A549 (cell line): Measurements from ENCODE around the gene ADAR. TPM values are rescaled to one million over a fixed set of nuclear protein-coding genes. Genes with fewer than 3 reads are reported as not detected.

Source experiments
- ATAC-seq, 2 experiments: fragments of 200-7000 bp in 1 of 2; fragments of >200 bp in 1 of 2; cut with Nextera tagmentation in 1 of 2; cut with Tn5 transposase in 1 of 2; 3 replicates each; pipeline versions ENCODE4 v1.8.0 to v1.9.1; 2018 to 2020; ENCODE audit warnings: mild to moderate bottlenecking in 1 of 2, moderate library complexity in 1 of 2
- CTCF ChIA-PET: fragments of 300-600 bp; sonication (Branson Sonifier 250); formaldehyde crosslinking; extraction: SDS; loops from one replicate; lab custom pipeline; 2021; ENCODE audit warnings: antibody characterized with exemption, inconsistent platforms; lab: Yijun Ruan, JAX
- POLR2A ChIA-PET: fragments of 350-600 bp; formaldehyde crosslinking; extraction: SDS; loops from one replicate; lab custom pipeline; 2021; ENCODE audit warnings: antibody characterized with exemption, inconsistent platforms; lab: Yijun Ruan, JAX
- DNase-seq, 2 experiments: peaks; one replicate each; pipeline versions ENCODE4 v3.0.0 to v3.0.0-alpha.2; 2011 to 2016; ENCODE audit warnings: low read depth in 1 of 2, low spot score in 1 of 2
- FAIRE-seq: peaks from 2 replicates; lab custom pipeline; 2011; peaks lifted over from hg19 to GRCh38; lab: Jason Lieb, UNC
- H3K27ac ChIP-seq, 2 experiments: fragments of >200 bp; sonication (Bioruptor Twin); formaldehyde crosslinking; 3 replicates each; pipeline ENCODE4 v1.5.1; 2016 to 2017
- H3K4me1 ChIP-seq: fragments of >200 bp; sonication (Bioruptor Twin); formaldehyde crosslinking; 3 replicates; pipeline ENCODE4 v1.6.1; 2016
- H3K4me2 ChIP-seq: fragments of >200 bp; sonication (Bioruptor Twin); formaldehyde crosslinking; 3 replicates; pipeline ENCODE4 v1.6.1; 2016
- H3K4me3 ChIP-seq: fragments of >200 bp; sonication (Bioruptor Twin); formaldehyde crosslinking; 3 replicates; pipeline ENCODE4 v1.5.1; 2016
- H3K9me3 ChIP-seq: fragments of >200 bp; sonication (Bioruptor Twin); formaldehyde crosslinking; 3 replicates; pipeline ENCODE4 v1.6.1; 2016
- BCL3 ChIP-seq: fragments of >200 bp; sonication (Bioruptor Twin); formaldehyde crosslinking; IDR thresholded peaks from 3 replicates; pipeline ENCODE4 v1.6.1; 2016
- CBX2 ChIP-seq: fragments of 200-600 bp; sonication (generic); IDR thresholded peaks from 2 replicates; pipeline ENCODE4 v1.6.1; 2016; ENCODE audit warnings: low read depth, mild to moderate bottlenecking, borderline replicate concordance
- CHD4 ChIP-seq: fragments of 200-600 bp; sonication (generic); IDR thresholded peaks from 2 replicates; pipeline ENCODE4 v1.6.1; 2016; ENCODE audit warnings: antibody characterized with exemption, mild to moderate bottlenecking, borderline replicate concordance
- EHMT2 ChIP-seq: fragments of 200-600 bp; sonication (generic); IDR thresholded peaks from 2 replicates; pipeline ENCODE4 v1.6.1; 2016; ENCODE audit warnings: antibody characterized with exemption, low read depth, mild to moderate bottlenecking, moderate library complexity
- FOSL2 ChIP-seq, 2 experiments: fragments of 450-650 bp in 1 of 2; fragments of >200 bp in 1 of 2; sonication (Bioruptor Twin) in 1 of 2; formaldehyde crosslinking; IDR thresholded peaks; 2 replicates each; pipeline versions ENCODE4 v1.5.0 to v1.6.1; 2016 to 2020; ENCODE audit warnings: mild to moderate bottlenecking in 1 of 2, moderate library complexity in 1 of 2
- HOXB5 ChIP-seq: fragments of 250-450 bp; sonication (Bioruptor Pico); IDR thresholded peaks from 2 replicates; pipeline ENCODE4 v1.5.0; 2020; ENCODE audit warnings: mild to moderate bottlenecking, moderate library complexity
- KDM5A ChIP-seq: fragments of 200-600 bp; sonication (generic); IDR thresholded peaks from 2 replicates; pipeline ENCODE4 v1.6.1; 2016; ENCODE audit warnings: antibody characterized with exemption, mild to moderate bottlenecking
- MAFK ChIP-seq: fragments of 450-650 bp; IDR thresholded peaks from 2 replicates; pipeline ENCODE4 v1.6.1; 2014; ENCODE audit not compliant: partially characterized antibody
- PHF8 ChIP-seq: fragments of 200-600 bp; sonication (generic); IDR thresholded peaks from 2 replicates; pipeline ENCODE4 v1.6.1; 2016; ENCODE audit warnings: low read depth, mild to moderate bottlenecking, antibody characterized with exemption, moderate library complexity, borderline replicate concordance
- POLR2AphosphoS2 ChIP-seq: conservative IDR thresholded peaks from 2 replicates; pipeline ENCODE4 v1.6.1; 2012; ENCODE audit warnings: low read length, improper control_type of control experiment, inconsistent platforms
- RCOR1 ChIP-seq: fragments of 150-350 bp; IDR thresholded peaks from 2 replicates; pipeline ENCODE4 v1.6.1; 2014; ENCODE audit warnings: antibody characterized with exemption, low read length, low read depth
- ZNF302 ChIP-seq: fragments of 250-450 bp; sonication (Bioruptor Pico); IDR thresholded peaks from 2 replicates; pipeline ENCODE4 v1.9.0; 2021; ENCODE audit warnings: inconsistent platforms, mild to moderate bottlenecking, moderate library complexity
- ZSCAN20 ChIP-seq: fragments of 250-450 bp; sonication (Bioruptor Pico); IDR thresholded peaks from 2 replicates; pipeline ENCODE4 v1.8.0; 2022; ENCODE audit warnings: mild to moderate bottlenecking, moderate library complexity
- WGBS: methylation state at CpG from one replicate; pipeline ENCODE4 v1.1.6; 2017; ENCODE audit errors: missing lambda C conversion rate; 5-methylcytosine and 5-hydroxymethylcytosine counted together
- polyA plus RNA-seq, 4 experiments: library from polyadenylated mRNA; depleted of rRNA in 3 of 4; stranded (reverse); fragments of >200 nt; fragmentation: RNase III in 1 of 4; extraction: RNeasy Plus Mini Kit Qiagen cat#74134 plus additional on column Dnase treatment in 1 of 4; gene quantifications; 2 replicates in 3 of 4; 3 replicates in 1 of 4; pipeline ENCODE4 v1.2.3, GENCODE V29; 2011 to 2017
- TF ChIP-seq, protein P1 (sequence below): fragments of >200 bp; sonication (Bioruptor Twin); formaldehyde crosslinking; IDR thresholded peaks from 3 replicates; pipeline ENCODE4 v1.5.1; 2016

The ADAR gene
- polyA plus RNA-seq, 2 of the 4 experiments (the other 2 are of a cell fraction) = 71.7 to 170 TPM

DNA sequence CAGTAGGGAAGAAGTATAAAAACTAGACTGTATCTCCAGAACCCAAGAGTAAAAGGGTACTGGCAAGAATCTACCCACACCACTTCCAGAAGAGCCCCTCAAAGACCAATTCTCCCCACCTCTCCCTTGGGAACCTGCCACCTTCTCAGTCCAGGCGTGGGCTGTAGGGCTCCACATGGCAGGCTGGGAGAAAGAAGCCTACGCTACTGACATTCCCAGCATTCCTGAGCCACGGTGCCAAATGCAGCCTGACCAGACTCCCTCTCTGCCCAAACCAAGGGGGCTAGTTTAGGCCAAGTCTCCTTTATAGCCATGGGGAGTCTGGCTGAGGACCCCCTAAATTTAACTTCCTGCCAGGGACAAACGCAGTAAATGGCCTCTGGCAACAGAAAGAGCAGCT is 51.6 kb downstream of the ADAR start:
- WGBS = 66% methylated on average over 4 of the region's 4 CpGs
- peak overlapping the region in 1 of 2 experiments; percentile 96; a peak in 2 of 6 replicates for H3K27ac ChIP-seq
- TF ChIP-seq CHD4 (no peak), MAFK (no peak), FOSL2 (IDR thresholded peaks at IDR 0.05) (no peak), FOSL2 (CRISPR knock-in tag; IDR thresholded peaks at IDR 0.05) (no peak), HOXB5 (CRISPR knock-in tag) (no peak), PHF8 (no peak)
- TF ChIP-seq, protein P1, sequence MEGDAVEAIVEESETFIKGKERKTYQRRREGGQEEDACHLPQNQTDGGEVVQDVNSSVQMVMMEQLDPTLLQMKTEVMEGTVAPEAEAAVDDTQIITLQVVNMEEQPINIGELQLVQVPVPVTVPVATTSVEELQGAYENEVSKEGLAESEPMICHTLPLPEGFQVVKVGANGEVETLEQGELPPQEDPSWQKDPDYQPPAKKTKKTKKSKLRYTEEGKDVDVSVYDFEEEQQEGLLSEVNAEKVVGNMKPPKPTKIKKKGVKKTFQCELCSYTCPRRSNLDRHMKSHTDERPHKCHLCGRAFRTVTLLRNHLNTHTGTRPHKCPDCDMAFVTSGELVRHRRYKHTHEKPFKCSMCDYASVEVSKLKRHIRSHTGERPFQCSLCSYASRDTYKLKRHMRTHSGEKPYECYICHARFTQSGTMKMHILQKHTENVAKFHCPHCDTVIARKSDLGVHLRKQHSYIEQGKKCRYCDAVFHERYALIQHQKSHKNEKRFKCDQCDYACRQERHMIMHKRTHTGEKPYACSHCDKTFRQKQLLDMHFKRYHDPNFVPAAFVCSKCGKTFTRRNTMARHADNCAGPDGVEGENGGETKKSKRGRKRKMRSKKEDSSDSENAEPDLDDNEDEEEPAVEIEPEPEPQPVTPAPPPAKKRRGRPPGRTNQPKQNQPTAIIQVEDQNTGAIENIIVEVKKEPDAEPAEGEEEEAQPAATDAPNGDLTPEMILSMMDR = no peak
- H3K4me3 ChIP-seq = peak overlapping the region; percentile 85; the same call in 2 of the 3 replicates
- H3K9me3 ChIP-seq = no peaks in the 10 kb centered on the region
- H3K4me1 ChIP-seq = peaks cover 16% of the 10 kb centered on the region
- CTCF ChIA-PET = interaction anchor here (0.6 to 3.7 kb wide), 6 partner anchors 11 to 222 kb away, joined by 3 to 24 read pairs (median 3); no protein-coding TSS in a partner anchor
- ATAC-seq (no peak), FAIRE-seq (no peak), DNase-seq (no peak)
- H3K4me2 ChIP-seq = peak overlapping the region; percentile 96
- POLR2A ChIA-PET = no interaction called here

- Histone ChIP-seq H3K27ac (no peak overlapping the region), H3K4me2 (no peak overlapping the region), H3K9me3 (no peaks in the 10 kb centered on the region), H3K4me1 (peaks cover 25% of the 10 kb centered on the region), H3K4me3 (no peak overlapping the region)
- ChIA-PET CTCF (interaction anchor here (0.7 to 3.7 kb wide), 12 partner anchors 7 to 507 kb away, joined by 3 to 24 read pairs (median 3); no protein-coding TSS in a partner anchor), POLR2A (no interaction called here)
- 82% methylated on average over 12 of the region's 12 CpGs for WGBS
- no peak for ATAC-seq
- TF ChIP-seq RCOR1 = no peak
- TF ChIP-seq ZNF302 (CRISPR knock-in tag) = no peak
- no peak for TF ChIP-seq EHMT2
- DNase-seq = no peak
- FAIRE-seq = no peak
These were observed 54.6 kb downstream of the ADAR start for GRCh38 chr1:154553056-154554030.

DNA sequence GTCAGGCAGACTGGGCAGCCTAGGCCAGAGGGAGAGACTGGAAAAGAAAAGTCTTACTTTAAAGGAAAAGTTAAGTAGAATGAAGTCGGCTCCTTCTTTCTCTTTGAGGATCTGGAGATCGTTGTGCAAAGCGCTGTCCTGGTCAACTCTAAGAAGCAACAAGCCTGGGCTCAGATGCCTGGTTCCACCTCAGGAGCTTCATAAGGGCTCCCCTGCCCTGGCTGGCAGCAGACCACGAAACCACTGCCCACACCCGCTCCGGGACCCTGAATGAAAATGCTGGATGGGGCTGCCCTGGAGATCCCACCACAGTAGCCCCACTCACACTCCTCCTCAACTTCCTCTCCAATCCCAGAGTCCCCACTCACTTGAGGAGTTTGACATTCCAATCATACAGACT is 56.0 kb downstream of the ADAR start:
- Histone ChIP-seq H3K4me3 (no peak overlapping the region), H3K4me2 (no peak overlapping the region), H3K27ac (no peak overlapping the region), H3K4me1 (peaks cover 30% of the 10 kb centered on the region)
- ATAC-seq = no peak
- WGBS = 92% methylated on average over 6 of the region's 6 CpGs
- FAIRE-seq = no peak
- no peak for DNase-seq
- POLR2A ChIA-PET = no interaction called here
- TF ChIP-seq POLR2AphosphoS2 = no peak
- no peak for TF ChIP-seq ZSCAN20 (CRISPR knock-in tag)
- TF ChIP-seq KDM5A = no peak
- no peak for TF ChIP-seq CBX2
- no peak for TF ChIP-seq BCL3
- TF ChIP-seq, all 56 proteins: peak for 0
- H3K9me3 ChIP-seq = no peaks in the 10 kb centered on the region
- CTCF ChIA-PET = interaction anchor here (0.7 to 3.3 kb wide), 4 partner anchors 20 to 330 kb away, joined by 3 to 20 read pairs (median 4); no protein-coding TSS in a partner anchor
